GM18873 (cell line): ENCODE measurements around the gene PHETA1.

ENCODE experiments used
- ATAC-seq: cut with Tn5 transposase; IDR thresholded peaks from one replicate; pipeline ENCODE4 v1.9.1; 2021; ENCODE audit warnings: mild to moderate bottlenecking, moderate library complexity, moderate number of reproducible peaks; ENCODE audit not compliant: unreplicated experiment, low FRiP score

Gene PHETA1, protein sequence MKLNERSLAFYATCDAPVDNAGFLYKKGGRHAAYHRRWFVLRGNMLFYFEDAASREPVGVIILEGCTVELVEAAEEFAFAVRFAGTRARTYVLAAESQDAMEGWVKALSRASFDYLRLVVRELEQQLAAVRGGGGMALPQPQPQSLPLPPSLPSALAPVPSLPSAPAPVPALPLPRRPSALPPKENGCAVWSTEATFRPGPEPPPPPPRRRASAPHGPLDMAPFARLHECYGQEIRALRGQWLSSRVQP

GRCh38 chr12:111368788-111369495, at the start of gene PHETA1:
Gene PHETA1, minus strand, starts transcription at chr12:111369095. Its CDS starts 5,668 bp downstream, at chr12:111363427.
- peak; percentile 74 for ATAC-seq

- no peak for ATAC-seq
These were observed 49.6 kb upstream of the PHETA1 start for GRCh38 chr12:111418594-111418880.

DNA sequence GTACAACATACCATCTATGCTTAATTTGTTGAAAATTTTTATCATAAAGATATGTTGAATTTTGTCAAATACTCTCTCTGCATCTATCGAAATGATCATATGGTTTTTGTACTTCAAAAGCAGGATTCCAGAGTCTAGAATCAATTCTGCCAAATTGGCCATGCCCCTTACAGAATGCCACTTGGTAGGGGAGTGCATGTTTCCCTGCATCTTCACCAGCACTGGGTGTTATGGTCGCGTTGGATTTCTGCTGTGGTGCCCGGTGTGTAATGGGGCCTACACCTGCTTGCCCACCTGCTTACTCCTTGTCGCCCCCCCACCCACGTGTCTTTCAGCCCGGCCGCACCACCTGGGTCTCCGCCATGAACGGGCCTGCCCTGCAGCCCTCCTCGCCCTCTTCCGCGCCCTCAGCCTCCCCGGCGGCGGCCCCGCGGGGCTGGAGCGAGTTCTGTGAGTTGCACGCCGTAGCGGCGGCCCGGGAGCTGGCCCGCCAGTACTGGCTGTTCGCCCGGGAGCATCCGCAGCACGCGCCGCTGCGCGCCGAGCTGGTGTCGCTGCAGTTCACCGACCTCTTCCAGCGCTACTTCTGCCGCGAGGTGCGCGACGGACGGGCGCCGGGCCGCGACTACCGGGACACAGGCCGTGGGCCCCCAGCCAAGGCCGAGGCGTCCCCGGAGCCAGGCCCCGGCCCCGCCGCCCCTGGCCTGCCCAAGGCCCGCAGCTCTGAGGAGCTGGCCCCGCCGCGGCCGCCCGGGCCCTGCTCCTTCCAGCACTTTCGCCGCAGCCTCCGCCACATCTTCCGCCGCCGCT, 49.1 kb upstream of the PHETA1 start:
- ATAC-seq, result no peak

- ATAC-seq, result no peak
These were observed 48.4 kb upstream of the PHETA1 start for GRCh38 chr12:111417290-111417689.

DNA sequence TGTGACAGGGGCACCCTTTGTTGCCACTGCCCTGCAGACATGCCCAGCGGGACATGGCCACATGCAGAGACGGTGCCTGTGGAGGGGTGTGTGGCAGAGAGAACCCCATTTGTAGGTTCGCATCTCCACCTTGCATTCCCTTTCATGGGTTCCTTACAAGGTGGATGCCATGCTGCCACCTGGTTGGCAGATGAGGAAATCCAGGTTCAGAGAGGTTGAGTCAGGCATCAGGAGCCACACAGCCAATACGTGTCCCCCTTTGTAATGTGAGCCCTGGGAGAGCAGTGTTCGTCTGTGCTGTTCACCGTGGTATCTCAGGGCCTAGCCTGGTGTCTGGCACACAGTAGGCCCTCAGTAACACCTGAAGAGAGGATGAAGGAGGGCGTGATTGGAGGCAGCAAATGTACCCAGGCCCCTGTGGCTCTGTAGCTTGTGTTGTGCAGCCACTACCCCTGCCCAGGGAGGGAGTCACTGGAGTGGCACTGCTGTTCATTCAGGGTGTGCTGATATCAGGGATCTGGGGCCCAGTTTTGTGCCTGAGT, 45.9 kb upstream of the PHETA1 start:
- ATAC-seq, result no peak

- ATAC-seq, result no peak
These were observed 44.7 kb upstream of the PHETA1 start for GRCh38 chr12:111413442-111414086.

GRCh38 chr12:111412830-111413441, 44.0 kb upstream of the PHETA1 start:
- no peak for ATAC-seq

DNA sequence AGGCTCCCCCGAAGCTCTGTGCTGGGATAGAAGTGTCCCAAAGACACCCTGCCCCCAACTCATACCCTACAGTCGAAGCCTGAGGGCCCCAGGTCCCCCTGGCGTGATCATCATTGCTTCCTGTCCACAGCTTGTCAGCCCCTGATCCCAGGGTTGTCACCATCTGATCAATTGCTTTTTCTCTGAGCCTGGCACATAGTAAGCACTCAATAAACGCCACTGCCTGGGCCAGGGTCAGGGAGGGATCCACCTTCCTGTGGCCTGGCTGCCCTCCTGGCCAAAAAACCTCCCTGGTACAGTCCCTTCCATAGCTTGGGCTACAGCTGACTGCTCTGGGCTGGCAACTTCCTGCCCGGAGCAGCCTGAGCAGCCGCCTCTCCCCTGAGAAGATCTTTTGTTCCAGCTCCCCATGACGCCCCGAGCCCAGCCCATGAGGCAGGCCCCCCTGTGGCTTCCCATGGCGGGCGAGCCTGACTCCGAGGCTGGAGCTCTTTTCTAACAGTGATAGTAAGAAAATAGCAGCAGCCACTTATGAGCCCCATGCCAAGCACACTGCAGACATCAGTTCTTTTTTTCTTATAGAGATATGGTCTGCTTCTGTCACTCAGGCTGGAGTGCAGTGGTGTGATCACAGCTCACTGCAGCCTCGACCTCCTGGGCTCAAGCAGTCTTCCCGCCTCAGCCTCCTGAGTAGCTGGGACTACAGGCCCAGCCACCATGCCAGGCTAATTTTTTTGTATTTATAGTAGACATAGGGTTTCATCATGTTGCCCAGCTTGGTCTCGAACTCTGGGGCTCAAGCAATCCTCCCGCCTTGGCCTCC, 43.3 kb upstream of the PHETA1 start:
- no peak for ATAC-seq

DNA sequence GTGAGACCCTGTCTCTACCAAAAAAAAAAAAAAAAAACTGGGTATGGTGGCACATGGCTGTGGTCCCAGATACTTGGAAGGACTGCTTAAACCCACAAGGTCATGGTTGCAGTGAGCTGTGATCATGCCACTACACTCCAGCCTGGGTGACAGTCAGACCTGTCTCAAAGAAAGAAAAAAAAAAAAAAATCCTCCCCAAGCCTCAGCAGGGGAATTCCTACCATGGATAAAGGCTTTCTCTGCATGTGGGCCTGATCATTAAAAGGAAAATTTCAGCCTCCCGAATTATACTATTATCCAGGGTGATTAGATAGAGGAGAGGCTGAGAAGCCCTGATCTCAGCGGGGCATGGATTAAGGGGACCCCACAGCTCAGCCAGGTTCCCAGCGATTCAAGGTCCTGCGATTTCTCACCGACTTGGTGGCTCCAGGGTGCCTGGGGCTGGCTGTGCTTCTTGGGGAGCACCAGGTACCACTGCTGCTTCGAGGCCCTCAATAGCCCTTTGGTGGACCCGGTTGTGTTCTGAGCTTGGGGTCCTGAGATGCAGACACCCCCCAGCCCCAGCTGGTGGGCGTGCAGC, 42.4 kb upstream of the PHETA1 start:
- ATAC-seq, result no peak

DNA sequence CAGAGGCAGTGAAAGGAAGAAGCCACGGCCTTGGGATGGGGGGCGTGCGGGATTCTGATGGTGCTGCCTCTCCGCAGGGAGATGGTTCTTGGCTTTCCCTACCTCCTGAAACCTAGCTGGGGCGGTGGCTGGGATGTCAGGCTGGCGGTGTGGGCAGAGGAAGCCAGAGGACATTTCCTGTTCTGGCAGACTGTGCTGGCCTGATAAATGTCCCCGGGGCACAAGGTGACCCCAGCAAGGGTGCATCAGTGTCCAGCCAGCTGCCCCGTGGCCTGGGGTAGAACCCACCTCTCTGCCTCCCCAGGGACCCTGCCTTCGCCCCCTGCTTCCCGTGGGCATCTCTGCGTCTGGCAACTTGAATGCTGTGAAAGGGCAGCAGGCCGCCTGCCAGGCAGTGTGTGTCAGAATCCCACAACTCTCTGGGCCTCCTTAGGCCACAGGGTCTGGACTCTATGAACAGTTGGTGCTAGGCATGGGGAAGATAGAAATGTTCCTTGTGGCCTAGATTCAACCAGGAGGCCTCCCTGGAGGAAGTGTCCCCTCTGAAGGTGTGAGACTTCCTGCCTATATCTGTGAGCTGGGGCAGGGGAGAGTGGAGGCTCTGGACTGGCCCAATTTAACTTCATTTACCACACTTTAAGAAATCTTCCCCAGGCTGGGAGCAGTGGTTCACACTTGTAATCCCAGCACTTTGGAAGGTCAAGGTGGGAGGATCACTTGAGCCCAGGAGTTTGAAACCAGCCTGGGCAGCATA, 41.7 kb upstream of the PHETA1 start:
- ATAC-seq, result no peak

- no peak for ATAC-seq
These were observed 41.0 kb upstream of the PHETA1 start for GRCh38 chr12:111409780-111410430.

DNA sequence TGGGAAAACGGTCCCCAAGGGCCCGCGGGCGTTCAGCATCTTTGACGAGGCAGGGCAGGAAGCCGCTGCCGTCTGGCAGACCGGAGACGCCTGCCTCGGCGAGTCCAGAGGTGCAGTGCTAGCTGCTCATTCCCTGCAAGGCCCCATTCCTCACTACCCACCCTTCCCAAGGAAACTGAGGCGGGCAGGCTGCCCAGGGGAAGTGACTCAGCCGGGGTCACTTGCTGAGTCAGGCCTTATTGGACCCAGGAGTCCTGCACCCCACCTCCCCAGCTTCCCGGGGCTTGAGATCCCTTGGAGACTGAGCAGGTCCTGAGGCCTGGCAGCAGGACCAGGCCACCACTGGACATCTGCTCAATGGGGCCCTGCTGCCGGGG, 40.5 kb upstream of the PHETA1 start:
- no peak for ATAC-seq

DNA sequence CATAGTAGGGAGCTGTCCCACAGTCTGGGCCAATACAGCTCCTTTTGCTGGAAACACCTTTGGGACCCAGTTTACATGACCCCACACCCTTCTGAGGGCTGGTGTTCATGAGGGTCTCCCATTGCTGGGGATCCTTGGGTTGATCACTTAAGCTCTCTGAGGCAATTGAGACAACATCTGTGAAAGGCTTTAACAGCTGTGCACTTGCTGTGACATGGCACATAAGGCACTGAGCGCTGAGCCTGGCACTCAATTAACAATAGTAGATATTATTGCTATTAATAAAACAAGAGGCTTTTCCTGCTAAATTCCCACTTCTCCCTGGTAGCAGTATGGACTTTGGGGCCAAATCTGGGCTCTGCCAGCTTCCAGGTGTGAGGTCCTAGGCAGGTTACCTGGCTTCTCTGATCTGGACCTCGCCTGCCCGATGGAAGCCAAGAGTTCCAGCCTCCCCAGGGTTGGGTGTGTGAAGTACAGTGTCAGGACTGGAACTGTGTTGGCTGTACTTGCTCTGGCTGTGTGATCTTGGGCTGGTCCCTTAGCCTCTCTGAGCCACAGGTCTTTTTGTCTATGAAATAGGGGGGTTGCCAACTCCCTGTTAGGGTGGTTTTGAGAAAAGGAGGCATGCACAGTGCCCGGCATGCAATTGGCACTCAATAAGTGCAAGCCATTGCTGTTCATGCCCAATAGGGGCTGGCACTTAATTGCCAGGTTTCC, 39.9 kb upstream of the PHETA1 start:
- no peak for ATAC-seq

- ATAC-seq, result no peak
These were observed 39.2 kb upstream of the PHETA1 start for GRCh38 chr12:111408116-111408440.

GRCh38 chr12:111407377-111408115, 38.7 kb upstream of the PHETA1 start:
- no peak for ATAC-seq

DNA sequence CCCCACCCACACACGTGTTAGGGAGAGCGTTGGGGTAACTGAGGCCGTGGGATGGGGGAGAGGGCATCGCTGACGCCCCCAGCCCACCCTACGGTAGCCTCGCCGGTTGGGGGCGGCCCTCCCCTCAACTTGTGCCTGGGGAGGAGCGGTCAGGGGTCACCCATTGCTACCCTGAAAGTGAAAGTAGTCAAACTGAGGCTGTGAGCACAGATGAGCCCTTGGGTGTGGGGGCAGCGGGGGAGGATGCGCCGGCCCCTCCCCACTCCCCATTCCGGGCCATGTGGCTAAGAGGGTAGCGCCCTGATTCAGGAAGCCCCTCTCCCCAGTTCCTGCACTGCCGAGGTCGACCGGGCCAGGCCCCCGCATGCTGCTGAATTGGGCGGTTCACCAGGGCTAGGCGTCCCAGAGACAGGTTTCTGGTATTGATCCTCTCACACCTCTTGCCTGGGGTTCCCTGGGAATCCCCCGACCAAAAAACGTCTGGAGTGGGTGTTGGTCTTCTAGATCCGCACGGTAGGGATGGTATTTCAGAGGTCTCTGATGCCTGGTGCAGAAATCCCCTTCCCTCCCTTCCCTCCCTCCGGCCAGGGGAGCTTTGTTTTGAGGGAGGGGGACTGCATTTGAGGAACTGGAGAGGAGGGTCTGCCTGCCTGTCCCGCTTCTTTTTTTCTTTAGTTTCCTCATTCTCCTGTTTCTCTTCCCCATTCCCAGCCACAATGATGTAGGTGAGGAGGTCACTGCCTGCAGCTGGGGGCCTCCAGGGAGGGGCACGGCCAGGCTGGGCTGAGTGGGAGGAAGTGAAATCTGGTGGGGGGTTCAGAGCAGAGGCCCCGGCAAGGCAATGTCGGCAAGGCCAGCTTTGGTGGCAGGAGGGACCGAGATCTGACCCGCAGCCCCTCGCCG, 37.8 kb upstream of the PHETA1 start:
- ATAC-seq, result no peak
